Tibial nerve (tissue), 4 donors: ENCODE results near the gene SIPA1L3.

Source experiments
- EP300 ChIP-seq, 2 donors: sonication (generic); formaldehyde crosslinking; IDR thresholded peaks; one replicate each; pipeline ENCODE4 v1.6.1; 2017; ENCODE audit warnings: antibody characterized with exemption in 2 of 2, mild to moderate bottlenecking in 1 of 2
- POLR2A ChIP-seq, 2 donors: fragments of 450-650 bp; IDR thresholded peaks; one replicate each; pipeline ENCODE4 v1.6.1; 2017; ENCODE audit warnings: antibody characterized with exemption in 2 of 2, mild to moderate bottlenecking in 2 of 2, moderate library complexity in 2 of 2
- TF ChIP-seq, protein P1 (sequence below), 5 experiments: fragments of 200-600 bp in 3 of 5; fragments of 450-650 bp in 2 of 5; sonication (generic) in 3 of 5; IDR thresholded peaks; one replicate each; pipeline ENCODE4 v1.5.1; 2016 to 2019; ENCODE audit warnings: antibody characterized with exemption in 5 of 5, mild to moderate bottlenecking in 3 of 5, moderate library complexity in 2 of 5

DNA sequence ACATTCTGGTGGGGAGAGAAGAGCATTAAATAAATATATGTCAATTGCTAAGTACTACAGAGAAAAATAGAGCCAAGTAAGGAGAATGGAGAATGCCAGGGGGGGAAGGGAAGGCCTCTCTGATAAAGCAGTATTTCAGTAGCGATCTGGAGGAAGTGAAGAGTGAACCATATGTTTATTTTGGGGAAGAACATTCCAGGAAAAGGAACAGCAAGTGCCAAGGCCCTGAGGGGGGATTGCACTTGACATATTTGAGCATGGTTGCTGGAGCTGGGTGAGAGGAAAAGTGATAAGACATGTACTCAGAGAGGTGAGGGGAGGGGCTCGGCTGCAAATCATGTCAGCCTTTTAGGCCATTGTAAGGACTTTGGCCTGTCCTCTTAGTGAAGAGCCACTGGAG is 31.0 kb upstream of the SIPA1L3 start:
- TF ChIP-seq, protein P1, sequence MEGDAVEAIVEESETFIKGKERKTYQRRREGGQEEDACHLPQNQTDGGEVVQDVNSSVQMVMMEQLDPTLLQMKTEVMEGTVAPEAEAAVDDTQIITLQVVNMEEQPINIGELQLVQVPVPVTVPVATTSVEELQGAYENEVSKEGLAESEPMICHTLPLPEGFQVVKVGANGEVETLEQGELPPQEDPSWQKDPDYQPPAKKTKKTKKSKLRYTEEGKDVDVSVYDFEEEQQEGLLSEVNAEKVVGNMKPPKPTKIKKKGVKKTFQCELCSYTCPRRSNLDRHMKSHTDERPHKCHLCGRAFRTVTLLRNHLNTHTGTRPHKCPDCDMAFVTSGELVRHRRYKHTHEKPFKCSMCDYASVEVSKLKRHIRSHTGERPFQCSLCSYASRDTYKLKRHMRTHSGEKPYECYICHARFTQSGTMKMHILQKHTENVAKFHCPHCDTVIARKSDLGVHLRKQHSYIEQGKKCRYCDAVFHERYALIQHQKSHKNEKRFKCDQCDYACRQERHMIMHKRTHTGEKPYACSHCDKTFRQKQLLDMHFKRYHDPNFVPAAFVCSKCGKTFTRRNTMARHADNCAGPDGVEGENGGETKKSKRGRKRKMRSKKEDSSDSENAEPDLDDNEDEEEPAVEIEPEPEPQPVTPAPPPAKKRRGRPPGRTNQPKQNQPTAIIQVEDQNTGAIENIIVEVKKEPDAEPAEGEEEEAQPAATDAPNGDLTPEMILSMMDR (IDR thresholded peaks at IDR 0.05), result no peak
- TF ChIP-seq POLR2A (IDR thresholded peaks at IDR 0.05) (no peak), EP300 (IDR thresholded peaks at IDR 0.05) (no peak)
